Measurements from ENCODE around the gene RANBP17. TPM values are rescaled to one million over a fixed set of nuclear protein-coding genes. Genes with fewer than 3 reads are reported as not detected.

Gene RANBP17
- total RNA-seq, 1 donor from 2014 or later, result 49.7 TPM

GRCh38 chr5:171283753-171284152 lies 421.9 kb downstream of the RANBP17 start:
- H4K20me1 ChIP-seq (ENCODE audit: low read depth), result no peaks in the 10 kb centered on the region
- H3K4me1 Mint-ChIP-seq, result peaks cover 3% of the 10 kb centered on the region

GRCh38 chr5:171285465-171285864 lies 423.6 kb downstream of the RANBP17 start:
- no peak for TF ChIP-seq EZH2phosphoT487 (IDR thresholded peaks at IDR 0.05)
- no peak for TF ChIP-seq EZH2 (IDR thresholded peaks at IDR 0.05)
- TF ChIP-seq, protein P1, sequence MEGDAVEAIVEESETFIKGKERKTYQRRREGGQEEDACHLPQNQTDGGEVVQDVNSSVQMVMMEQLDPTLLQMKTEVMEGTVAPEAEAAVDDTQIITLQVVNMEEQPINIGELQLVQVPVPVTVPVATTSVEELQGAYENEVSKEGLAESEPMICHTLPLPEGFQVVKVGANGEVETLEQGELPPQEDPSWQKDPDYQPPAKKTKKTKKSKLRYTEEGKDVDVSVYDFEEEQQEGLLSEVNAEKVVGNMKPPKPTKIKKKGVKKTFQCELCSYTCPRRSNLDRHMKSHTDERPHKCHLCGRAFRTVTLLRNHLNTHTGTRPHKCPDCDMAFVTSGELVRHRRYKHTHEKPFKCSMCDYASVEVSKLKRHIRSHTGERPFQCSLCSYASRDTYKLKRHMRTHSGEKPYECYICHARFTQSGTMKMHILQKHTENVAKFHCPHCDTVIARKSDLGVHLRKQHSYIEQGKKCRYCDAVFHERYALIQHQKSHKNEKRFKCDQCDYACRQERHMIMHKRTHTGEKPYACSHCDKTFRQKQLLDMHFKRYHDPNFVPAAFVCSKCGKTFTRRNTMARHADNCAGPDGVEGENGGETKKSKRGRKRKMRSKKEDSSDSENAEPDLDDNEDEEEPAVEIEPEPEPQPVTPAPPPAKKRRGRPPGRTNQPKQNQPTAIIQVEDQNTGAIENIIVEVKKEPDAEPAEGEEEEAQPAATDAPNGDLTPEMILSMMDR (IDR thresholded peaks at IDR 0.05), result no peak
- no peaks in the 10 kb centered on the region for H3K27me3 Mint-ChIP-seq (ENCODE audit: insufficient read depth, low read depth)
- no peak overlapping the region for H2AFZ ChIP-seq (replicated peaks)
- no peaks in the 10 kb centered on the region for H3K36me3 Mint-ChIP-seq
- H3K27ac Mint-ChIP-seq, result no peak overlapping the region
- no peaks in the 10 kb centered on the region for H3K36me3 ChIP-seq
- H3K27ac ChIP-seq, result no peak overlapping the region
- no peaks in the 10 kb centered on the region for H3K4me1 ChIP-seq
- H3K4me2 ChIP-seq, result no peak overlapping the region
- no peak overlapping the region for H3K4me3 ChIP-seq
- no peaks in the 10 kb centered on the region for H3K9me3 Mint-ChIP-seq
- H3K79me2 ChIP-seq (ENCODE audit: low read depth), result no peaks in the 10 kb centered on the region
- no peaks in the 10 kb centered on the region for H3K9me3 ChIP-seq (ENCODE audit: low read depth)
- H3K9ac ChIP-seq, result no peak overlapping the region
- H4K20me1 ChIP-seq (ENCODE audit: low read depth), result no peaks in the 10 kb centered on the region
- H3K4me3 Mint-ChIP-seq, result no peak overlapping the region
- no peak for DNase-seq (ENCODE audit: low spot score)
- H3K27me3 ChIP-seq, result no peaks in the 10 kb centered on the region
- H3K4me1 Mint-ChIP-seq, result peaks cover 3% of the 10 kb centered on the region
- no peaks in the 10 kb centered on the region for H3F3A ChIP-seq (ENCODE audit: low read depth)

More at GRCh38 chr5:171283753-171284152, 421.9 kb downstream of the RANBP17 start:
- H3K36me3 ChIP-seq, result no peaks in the 10 kb centered on the region
- H3K27ac Mint-ChIP-seq, result no peak overlapping the region
- no peak overlapping the region for H3K4me3 Mint-ChIP-seq
- peaks cover 2% of the 10 kb centered on the region for H3K36me3 Mint-ChIP-seq
- no peak overlapping the region for H3K27ac ChIP-seq
- H2AFZ ChIP-seq (replicated peaks), result no peak overlapping the region
- no peak overlapping the region for H3K4me2 ChIP-seq
- H3K79me2 ChIP-seq (ENCODE audit: low read depth), result no peaks in the 10 kb centered on the region
- no peaks in the 10 kb centered on the region for H3K9me3 ChIP-seq (ENCODE audit: low read depth)
- H3K27me3 ChIP-seq, result no peaks in the 10 kb centered on the region
- no peaks in the 10 kb centered on the region for H3K27me3 Mint-ChIP-seq (ENCODE audit: insufficient read depth, low read depth)
- H3K9me3 Mint-ChIP-seq, result no peaks in the 10 kb centered on the region
- H3F3A ChIP-seq (ENCODE audit: low read depth), result no peaks in the 10 kb centered on the region
- H3K4me1 ChIP-seq, result no peaks in the 10 kb centered on the region
- H3K9ac ChIP-seq, result no peak overlapping the region
- no peak overlapping the region for H3K4me3 ChIP-seq
- TF ChIP-seq, protein P1 (IDR thresholded peaks at IDR 0.05), result no peak
- no peak for TF ChIP-seq EZH2 (IDR thresholded peaks at IDR 0.05)
- no peak for TF ChIP-seq EZH2phosphoT487 (IDR thresholded peaks at IDR 0.05)
- no peak for DNase-seq (ENCODE audit: low spot score)

DNA sequence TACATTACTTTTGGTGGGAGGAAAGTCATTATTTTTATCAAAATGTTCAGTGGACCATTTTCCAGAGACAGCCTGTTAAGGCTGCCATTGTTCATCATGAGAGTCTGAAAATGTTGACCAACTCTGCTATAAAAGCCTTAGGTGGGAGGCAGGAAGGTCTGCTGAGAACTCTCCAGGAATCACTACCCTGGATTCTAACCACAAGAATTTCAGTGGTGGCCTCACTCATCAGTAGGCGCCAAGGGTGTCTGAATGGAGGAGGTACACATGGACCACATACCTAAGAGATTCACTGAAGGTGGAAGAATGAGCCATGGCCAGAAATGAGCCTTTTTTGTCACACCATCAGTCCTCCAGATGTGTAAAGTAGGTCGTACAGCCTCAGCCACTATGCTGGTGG lies 426.2 kb downstream of the RANBP17 start:
- TF ChIP-seq, protein P1 (IDR thresholded peaks at IDR 0.05), result no peak
- TF ChIP-seq EZH2 (IDR thresholded peaks at IDR 0.05) (no peak), EZH2phosphoT487 (IDR thresholded peaks at IDR 0.05) (no peak)
- Mint-ChIP-seq H3K27me3 (ENCODE audit: insufficient read depth, low read depth) (no peaks in the 10 kb centered on the region), H3K4me1 (peaks cover 3% of the 10 kb centered on the region), H3K4me3 (no peak overlapping the region), H3K9me3 (no peaks in the 10 kb centered on the region), H3K27ac (no peak overlapping the region), H3K36me3 (no peaks in the 10 kb centered on the region)
- Histone ChIP-seq H3K9ac (no peak overlapping the region), H2AFZ (replicated peaks) (no peak overlapping the region), H4K20me1 (ENCODE audit: low read depth) (no peaks in the 10 kb centered on the region), H3K36me3 (no peaks in the 10 kb centered on the region), H3K4me1 (no peaks in the 10 kb centered on the region), H3K27me3 (no peaks in the 10 kb centered on the region), H3F3A (ENCODE audit: low read depth) (no peaks in the 10 kb centered on the region), H3K4me2 (no peak overlapping the region), H3K4me3 (no peak overlapping the region), H3K27ac (no peak overlapping the region), H3K9me3 (ENCODE audit: low read depth) (no peaks in the 10 kb centered on the region), H3K79me2 (ENCODE audit: low read depth) (no peaks in the 10 kb centered on the region)
- DNase-seq (ENCODE audit: low spot score), result no peak
